ENCODE results near the gene PBXIP1.

PBXIP1 gene

DNA sequence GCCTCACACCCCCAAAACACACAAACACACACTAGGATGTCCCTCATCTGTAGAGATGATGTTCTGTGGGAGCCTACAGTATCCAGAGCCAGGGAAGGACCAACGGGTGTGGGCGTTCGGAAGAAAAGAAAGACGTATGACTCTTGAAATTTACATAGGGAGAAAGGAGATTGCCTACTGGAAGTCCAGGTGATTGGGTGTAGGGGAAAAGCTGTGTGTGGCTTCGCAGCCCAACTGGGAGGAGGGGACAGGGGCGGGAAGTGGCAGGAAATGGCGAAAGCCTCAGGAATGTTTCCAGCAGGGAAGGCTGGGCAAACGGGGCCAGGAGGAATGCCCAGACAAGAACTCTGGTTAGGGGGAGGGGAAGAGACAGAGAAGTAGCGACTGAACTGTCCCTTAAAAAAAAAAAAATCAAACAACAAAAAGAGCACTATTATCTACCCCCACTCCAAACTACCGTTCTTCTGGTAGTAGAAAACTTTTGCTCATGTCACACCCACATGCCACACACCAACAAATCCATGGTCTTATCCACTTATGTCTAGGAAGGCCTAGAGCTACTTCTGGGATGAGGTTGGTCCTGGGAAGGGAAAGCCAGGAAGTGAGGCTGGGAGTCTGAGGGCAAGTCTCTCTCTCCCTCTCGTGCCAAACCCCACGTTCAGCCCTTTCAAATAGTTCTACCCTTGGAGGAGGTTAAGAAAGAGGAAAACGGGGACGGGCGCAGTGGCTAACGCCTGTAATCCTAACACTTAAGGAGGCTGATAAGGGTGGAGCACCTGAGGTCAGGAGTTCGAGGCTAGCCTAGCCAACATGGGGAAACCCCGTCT lies 16.8 kb upstream of the PBXIP1 start:
- DNase-seq = peak; percentile 32 to 74

DNA sequence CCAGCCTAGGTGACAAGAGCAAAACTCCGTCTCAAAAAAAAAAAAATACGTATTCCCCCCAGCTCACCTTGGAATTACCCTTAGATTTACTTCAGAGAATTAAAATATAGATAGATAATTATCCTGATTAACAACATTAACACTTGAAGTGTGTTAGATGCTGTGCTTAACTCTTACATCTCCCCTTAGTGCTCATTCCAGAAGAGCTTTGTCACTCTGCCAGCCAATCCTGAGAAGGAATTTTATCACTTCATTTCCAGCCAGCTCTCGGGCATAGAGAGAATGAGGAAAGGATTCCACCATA lies 16.3 kb upstream of the PBXIP1 start:
- no peak for DNase-seq

DNA sequence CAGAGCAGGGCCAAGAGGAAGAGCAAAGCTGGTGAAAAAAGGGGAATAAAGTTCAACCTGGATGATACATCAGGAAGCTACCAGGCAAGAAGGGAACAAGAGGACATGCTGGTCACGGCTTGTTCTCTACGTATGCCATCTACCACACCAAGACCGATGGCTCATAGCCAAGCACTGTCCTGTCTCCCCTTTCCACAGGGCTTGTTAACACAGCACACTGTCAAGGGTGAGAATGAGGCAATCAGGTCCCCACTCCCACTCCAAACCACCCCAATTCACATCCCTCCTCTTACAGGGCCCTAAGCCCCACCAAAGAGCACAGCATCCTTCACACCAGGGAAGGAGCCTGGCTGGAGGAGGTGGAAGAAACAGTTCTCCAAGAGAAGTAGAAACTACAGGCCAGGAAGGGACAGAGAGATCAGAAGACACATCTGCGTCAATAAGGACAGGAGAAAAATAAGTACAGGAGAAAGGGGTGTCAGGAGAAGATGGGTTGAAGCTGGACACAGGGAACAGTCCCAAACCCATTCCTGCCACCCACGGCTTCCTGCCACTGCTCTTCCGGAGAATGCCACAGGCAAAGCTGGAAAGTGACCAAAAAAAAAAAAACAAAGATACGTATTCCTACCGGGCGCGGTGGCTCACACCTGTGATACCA lies 15.6 kb upstream of the PBXIP1 start:
- DNase-seq = peak; percentile 70 to 75

DNA sequence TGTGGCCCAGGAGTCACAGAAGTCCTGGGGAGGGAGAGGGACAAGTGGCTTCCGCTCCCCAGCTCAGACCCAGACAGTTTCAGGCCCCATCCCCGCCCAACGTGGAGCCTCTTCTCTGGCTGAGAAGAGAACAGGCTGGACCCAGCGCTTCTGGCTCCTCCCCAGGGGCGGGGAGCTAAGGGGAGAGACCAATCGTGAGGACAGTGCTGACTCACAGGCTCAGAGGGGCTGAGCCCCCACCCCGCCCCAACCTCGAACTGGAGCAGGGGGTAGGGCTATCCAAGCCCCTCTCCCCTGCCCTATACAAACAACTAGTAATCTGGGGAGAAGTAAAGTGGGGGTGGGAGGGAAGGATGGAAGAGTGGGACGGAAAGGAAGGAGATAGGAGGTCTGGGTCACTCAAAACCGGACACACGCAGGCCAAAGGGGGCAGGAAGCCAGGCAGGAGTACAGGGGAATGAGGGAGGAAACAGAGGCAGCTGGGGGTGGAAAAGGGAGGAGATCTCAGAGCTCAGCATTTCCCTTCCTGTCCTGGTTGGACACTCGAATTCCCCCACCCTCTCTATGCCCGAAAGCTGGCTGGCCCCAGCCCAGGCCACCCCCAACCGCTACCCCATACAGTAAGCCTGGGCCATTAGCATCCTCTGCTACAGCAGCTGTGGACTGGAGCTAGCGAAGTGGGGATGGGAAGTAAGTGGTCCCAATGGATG lies 14.9 kb upstream of the PBXIP1 start, which contains the start of gene SHC1:
SHC1 (minus strand) TSS at position 117 of the 710 bp plus-strand sequence. CDS start 221 bp downstream, outside the sequence.
- peak; percentile 96 to 97 for DNase-seq

DNA sequence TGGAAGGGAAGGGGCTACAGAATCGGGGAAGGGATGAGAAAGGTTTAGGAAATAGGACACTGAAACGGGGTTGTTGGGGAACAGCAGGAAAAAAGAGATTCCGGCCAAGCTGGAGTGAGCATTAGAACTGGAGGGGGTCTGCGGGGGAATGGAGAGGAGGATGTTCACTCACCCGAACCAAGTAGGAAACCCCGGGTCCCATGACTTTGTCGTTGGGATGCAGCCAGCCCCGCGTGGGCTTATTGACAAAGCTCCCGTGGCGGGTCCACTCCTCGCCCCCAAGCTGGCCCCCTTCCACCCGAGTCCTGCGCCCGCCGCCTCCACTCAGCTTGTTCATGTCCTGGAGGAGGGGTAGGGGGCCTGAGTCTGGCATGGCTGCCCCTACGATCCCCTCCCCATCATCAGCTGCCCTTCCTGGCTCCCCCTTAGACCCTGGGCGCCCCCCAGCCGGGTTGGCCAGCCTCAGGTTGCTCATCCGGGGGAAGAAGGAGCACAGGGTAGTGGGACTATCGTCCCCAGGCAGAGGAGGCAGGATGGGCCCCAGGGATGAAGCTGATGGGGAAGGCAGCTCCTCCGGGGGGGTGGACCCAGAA lies 14.1 kb upstream of the PBXIP1 start:
- DNase-seq = no peak

DNA sequence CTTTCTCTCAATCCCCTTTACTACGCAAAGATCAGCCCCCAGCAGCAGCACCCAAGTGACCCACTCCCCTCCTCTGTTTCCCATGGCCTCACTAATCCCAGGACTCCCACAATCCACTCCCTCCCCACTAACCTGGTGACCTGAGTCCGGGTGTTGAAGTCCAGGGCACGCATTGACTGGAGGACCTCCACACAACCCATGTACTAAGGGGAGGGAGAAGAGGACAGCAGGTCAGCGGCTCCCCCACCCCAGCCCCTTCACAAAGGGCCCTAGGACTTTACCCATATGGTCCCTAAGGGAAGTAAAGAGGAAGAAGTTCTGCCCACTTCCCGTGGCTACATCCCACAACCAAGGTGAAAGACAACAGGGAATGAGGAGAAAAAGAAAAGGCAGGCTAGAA lies 13.3 kb upstream of the PBXIP1 start:
- DNase-seq = no peak

DNA sequence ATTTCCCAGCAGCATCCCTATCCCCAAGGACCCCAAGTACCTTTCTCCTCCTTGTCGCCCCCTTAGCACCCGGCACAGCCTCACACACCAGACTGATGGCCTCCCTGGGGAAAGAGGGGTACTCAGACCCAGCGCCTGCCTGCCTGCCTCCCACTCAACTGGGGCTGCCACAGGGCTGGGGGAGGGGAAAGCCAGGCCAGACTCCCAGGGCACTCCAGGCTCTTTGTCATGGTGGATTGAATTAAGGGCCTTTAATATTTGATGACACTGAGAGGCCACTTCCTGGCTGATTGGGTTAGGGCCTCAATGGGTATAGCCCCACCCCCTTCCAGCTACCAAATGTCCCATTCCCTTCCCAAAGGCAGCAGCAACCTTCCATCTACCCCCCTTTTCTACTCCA lies 12.8 kb upstream of the PBXIP1 start:
- DNase-seq = no peak

DNA sequence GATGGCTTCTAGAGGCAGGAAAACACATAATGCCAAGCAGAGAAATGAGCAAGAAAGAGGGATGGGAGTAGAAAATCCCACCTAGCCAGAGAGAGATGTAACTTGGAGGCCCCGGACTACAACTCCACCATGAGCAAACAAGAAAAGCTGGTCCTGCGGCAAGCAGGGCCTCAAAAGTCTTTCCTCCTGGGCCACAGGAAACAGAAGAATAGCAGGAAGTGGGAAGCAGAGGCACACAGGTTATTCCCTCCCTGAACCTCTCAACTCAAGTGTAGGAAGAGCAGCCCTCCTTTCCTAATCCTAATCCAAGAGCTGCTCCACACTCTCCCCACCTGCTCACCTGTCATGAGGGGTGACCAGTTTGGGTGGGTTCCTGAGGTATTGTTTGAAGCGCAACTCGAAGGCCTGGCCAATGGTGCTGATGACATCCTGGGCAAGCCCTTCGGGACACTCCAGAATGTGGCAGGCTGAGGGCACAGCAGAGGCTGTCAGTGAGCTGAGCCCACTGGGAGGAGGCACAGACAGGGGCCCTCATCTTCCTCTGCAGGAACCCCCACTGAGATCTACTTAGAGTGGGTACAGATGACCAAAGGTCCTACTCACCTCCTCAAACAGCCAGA lies 11.5 kb upstream of the PBXIP1 start:
- DNase-seq = no peak

DNA sequence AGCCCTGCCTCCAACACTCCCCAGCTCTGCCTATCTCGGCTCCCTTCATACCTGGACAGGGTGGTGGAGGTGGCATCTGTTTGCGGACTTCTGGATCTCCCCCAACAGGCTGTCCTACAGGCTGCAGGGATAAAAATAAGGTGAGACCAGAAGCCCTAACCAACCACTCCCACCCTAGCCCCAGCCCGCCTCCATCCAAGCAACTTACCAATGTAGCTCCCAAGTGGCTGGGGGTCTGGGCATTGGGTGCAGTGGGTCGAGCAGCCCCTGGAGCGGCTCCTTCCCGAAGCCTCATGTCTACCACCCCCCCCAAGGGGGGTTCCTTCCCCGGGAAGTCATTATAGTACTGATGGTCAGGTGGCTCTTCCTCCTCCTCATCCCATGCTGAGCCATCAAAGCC lies 10.2 kb upstream of the PBXIP1 start:
- no peak for DNase-seq

DNA sequence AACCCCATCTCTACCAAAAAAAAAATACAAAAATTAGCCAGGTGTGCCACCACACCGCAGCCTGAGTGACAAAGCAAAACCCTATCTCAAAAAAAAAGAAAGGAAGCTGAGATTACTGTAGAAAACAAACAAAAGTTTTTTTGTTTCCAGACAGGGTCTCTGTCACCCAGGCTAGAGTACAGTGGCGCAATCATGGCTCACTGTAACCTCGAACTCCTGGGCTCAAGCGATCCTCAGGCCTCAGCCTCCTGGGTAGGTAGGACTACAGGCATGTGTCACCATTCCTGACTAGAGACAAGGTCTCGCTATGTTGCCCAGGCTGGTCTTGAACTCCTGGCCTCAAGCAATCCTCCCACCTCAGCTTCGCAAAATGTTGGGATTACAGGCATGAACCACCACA lies 8.5 kb upstream of the PBXIP1 start:
- DNase-seq = no peak

DNA sequence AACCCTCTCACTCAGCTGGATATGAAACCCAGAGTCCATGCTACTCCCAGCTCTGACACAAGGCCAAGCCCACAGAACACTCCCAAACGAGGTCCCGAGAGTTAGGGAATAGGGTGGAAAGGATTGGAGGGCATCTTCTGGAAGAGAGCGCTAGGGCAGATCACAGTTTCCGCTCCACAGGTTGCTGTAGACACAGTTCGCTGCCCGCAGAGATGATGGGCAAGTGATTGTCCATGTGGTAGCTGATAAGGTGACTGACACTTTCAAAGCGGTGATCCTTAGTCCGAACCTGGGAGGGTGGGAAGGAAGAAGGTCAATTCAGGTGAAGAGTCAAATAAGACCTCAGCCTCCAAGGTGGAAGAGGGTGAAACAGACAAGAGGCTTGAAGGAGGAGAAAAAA lies 7.7 kb upstream of the PBXIP1 start:
- DNase-seq = no peak

DNA sequence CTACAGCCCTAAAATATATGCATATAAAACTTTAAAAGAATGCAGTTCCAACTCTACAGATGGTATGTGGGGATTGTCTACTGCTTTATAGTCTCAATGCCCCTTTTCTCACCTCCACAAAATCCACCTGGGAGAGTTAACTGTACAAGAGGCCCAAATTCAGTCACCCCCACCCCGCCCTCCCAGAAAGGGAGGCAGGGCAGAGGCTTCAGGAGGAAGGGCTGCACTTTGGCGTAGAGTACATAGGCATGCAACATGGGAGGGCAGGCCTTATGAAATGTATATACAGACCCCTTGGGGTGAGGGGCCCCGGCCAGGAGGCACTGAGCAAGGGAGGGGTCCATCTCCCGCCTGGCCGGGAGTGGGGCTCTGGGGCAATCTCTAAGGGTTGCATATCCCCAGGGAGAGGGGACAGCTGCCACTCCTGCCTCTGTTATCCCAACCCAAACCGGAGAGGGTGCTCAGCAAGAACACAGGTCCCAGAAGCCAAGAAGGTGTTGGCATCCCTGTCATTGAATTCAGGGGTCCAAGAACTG lies 7.0 kb upstream of the PBXIP1 start:
- no peak for DNase-seq

DNA sequence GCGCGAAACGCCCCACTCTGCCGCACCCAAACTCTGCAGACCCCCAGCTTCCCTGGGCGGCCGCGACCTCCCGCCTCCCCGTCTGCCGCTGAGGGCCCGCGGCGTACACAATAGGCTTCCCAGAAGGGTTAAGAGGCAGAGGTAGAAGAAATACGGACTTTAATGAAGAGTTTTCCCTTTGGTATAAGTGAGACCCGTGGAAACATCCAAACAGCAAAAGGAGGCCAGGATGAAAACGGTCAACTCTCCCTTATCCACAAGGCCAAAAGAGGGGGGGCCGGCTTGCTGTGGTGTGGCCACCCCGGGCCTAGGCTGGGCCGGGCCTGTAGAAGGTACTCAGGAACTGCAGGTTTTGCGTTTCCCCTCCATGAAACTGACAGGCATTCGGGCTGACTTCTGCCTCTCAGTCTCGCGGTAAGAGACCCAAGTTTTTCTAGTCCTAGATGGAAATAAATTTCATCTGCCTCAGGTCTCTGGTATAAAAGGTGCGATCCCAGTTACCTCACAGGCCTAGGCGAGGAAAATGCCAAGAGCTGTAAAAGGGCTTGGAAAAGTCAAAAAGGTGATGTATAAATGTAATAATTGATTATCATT lies 6.4 kb upstream of the PBXIP1 start:
- DNase-seq = peak in 1 of 2 experiments; percentile 27

DNA sequence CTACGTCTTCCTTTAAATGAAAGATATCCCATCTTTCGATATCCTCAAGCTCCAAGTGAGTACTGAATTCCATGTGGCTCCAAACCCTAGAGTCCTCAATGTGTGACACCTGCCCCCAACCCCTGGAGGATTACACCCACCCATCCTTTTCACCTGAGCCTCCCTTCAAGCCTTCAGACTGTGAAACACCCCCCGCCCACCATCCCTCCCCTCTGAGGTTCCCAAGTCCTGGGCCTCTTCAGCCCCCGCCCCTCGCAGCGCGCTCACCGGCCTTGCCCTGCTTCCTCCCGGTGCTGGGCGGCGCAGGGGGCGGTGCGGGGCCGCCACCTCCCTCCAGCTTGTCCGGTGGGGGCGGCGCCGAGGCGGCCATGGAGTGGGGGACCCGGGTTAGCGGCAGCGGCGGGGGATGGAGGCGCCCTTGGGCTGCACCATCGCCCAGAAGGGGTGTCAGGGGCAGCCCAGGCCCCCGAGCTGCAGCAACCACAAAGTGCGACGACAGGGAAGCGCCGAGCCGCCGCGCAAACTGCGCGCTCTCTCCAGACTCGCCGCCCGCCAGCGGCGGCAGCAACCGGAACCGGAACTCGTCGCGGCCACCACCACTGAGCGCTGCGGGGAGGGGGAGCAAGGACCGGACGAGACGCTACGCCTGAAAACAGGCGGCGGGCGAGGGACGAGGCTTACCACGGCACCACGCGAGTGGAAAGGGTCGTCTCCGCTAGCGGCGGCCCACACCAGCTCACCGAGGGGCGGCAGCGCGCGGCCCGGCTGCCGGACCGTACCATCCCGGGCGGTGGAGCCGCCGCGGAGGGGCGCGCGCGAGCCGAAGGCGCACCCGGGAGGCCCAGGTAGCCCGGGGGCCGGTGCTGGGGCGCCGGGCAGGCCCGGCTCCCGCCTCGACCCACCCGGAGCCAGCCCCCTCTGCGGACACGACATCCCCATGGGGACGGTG lies 5.6 kb upstream of the PBXIP1 start, which contains the start of gene PYGO2:
PYGO2 (minus strand) TSS at position 576 of the 949 bp plus-strand sequence; CDS start at position 370, 206 bp downstream.
- peak; percentile 77 to 95 for DNase-seq

DNA sequence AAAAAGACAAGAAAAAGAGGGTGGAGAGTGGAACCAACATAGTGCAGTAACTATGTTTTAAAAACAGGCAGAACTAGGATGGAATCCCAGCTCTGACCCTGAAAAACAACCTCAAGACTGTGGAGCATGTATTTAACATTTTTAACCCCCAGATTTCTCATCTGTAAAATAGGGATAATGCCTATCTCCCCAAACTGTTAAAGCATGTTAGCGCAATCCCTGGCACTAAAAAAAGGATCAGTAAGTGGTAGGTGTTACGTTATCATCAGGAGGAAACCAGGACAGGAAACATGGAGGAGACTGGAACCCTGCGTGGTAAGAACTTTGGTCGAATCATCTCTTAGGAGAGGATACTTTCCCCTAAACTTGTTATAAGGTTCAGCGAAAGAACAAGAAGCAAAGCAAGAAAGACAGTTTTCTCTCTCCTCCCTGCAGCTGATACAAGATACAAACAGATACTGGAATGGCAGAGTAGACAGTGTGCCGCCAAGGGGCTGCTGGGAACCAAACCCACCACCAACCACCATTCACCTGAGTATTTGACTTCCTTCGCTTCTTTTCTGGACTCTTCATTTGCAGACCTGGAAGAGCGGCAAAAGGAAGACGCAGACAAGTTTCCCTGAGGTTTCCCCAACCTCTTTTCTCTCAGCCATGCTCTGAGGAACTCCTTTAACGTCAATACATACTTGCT lies 4.7 kb upstream of the PBXIP1 start:
- DNase-seq = no peak

DNA sequence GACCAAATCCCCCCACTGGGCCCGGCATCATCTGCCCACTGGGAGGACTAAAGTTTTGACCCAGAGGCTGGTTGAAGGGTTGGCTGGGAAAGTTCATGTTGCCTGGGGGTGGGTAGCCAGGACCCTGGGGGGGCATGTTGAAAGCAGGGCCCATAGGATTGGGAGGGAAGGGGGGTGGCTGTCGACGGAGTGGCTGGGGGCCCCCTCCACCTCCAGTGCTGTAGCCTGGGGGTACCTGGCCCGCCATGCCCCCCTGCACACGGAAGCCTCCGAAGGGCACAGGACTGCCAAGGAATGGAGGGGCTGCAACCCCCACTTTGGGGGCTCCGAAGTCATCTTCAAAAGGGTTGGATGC lies 3.5 kb upstream of the PBXIP1 start:
- DNase-seq = no peak

DNA sequence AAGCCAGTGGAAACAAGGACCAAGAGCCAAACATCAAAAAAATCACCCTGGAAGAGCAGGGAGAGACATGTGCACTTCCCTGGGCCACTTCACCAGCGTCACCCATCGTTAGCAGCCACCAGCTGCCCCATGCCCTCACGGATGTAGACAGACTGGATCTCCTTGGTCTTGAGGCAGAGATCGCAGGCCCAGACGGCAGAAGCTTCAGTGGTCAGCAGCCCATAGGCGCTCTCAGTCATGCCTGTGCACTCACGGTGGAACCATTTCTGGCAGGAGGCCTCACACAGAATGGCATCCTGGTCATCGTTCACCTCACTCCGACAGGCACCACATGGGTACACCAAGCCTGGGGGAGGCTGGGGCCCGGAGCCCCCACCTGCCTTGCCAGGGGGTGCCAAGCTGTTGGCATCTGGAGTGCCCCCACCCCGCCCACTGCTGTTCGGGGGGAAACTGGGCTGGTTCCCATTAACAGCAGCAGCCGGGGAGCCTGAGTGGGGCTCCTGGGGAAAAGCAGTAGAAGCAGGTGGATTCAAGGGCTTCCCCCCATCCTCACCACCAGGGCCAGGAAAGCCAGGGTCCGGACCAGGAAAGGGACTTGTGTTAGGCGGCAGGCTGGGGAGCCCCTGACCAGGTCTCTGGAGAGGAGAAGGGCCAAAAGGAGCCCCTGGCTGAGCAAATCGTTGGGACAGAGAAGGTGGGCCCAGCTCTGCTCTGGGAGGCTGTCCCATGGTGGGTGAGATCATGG lies 3.0 kb upstream of the PBXIP1 start:
- no peak for DNase-seq

DNA sequence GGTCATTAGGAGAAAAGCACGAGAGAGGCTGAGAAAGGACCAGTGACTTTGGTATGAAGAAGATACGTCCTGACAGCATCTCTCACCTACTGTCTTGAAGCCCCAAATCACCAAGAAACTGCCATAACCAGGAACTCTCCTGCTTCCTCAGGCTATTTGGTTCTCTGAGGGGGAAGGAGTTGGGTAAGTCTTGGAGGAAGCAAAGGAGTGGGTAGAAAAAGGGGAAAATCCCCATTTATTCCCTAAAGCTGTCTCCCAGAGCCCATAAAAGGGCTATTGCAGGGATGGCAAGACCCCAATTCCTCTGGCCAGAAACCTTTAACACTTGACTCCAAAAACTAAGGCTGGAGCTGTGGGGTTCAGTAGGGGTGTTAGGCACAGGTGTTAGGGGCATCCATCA lies 2.1 kb upstream of the PBXIP1 start:
- no peak for DNase-seq

DNA sequence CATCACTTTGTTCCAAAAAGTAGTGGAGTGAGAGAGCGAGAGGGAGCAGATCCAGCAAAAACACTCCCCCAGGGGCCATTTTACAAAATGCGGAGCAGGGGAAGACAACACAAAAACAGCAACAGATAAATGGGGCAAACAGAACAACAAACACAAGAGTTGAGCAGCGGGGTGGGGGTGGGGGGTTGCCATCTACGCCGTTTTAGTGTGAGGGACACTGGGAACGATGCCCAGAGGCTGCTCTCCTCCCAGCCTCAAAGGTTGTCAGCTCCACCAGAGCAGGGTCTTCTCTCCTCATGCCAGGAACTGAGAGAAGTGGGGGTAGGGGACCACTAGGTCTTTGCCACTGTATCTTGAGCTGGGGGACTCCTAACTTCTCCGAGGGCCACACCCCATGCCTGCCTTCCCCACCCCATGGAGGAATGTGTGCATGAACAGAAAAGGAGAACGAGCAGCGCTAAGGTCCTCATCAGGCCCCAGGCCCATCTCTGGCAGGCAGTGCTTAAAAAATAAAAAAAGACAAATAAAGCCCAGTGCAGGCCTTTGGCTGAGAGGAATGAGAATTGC lies 1.3 kb upstream of the PBXIP1 start:
- DNase-seq = no peak
